MV-4-11 (cell line): ENCODE measurements around the gene JADE2.
"Not testable (repeated sequence)": the region's sequence is repeated elsewhere in the genome, so short reads cannot be mapped to it uniquely, and the experiment has no call there.

Source experiments
- DNase-seq: peaks from one replicate; lab custom pipeline; 2025; lab: John Stamatoyannopoulos, UW

The JADE2 gene

GRCh38 chr5:134524826-134525682, at the start of gene JADE2:
Gene JADE2 (plus strand): TSS chr5:134525670. CDS start chr5:134535858, 10,188 bp downstream.
- peak; percentile 64 for DNase-seq

- peak; percentile 33 for DNase-seq
Observed at GRCh38 chr5:134477462-134478245, 47.8 kb upstream of the JADE2 start.

- no peak for DNase-seq
Observed at GRCh38 chr5:134479839-134480238, 45.6 kb upstream of the JADE2 start.

- no peak for DNase-seq
Observed at GRCh38 chr5:134489227-134489944, 36.1 kb upstream of the JADE2 start.

GRCh38 chr5:134490255-134490924, 35.1 kb upstream of the JADE2 start:
- DNase-seq = no peak

GRCh38 chr5:134490925-134491271, 34.6 kb upstream of the JADE2 start:
- no peak for DNase-seq

GRCh38 chr5:134491841-134492442, 33.5 kb upstream of the JADE2 start:
- DNase-seq = no peak

GRCh38 chr5:134492568-134492967, 32.9 kb upstream of the JADE2 start:
- DNase-seq = no peak

GRCh38 chr5:134493461-134494055, 31.9 kb upstream of the JADE2 start:
- peak; percentile 59 for DNase-seq

- DNase-seq = peak; percentile 55
Observed at GRCh38 chr5:134494780-134495179, 30.7 kb upstream of the JADE2 start.

GRCh38 chr5:134499905-134500304, 25.6 kb upstream of the JADE2 start:
- DNase-seq = not testable (repeated sequence)

GRCh38 chr5:134500699-134501430, 24.6 kb upstream of the JADE2 start:
- DNase-seq = no peak

GRCh38 chr5:134502259-134502658, 23.2 kb upstream of the JADE2 start:
- no peak for DNase-seq

- DNase-seq = peak; percentile 99
Observed at GRCh38 chr5:134503088-134503936, 22.2 kb upstream of the JADE2 start.

- DNase-seq = no peak
Observed at GRCh38 chr5:134503937-134504437, 21.5 kb upstream of the JADE2 start.

- no peak for DNase-seq
Observed at GRCh38 chr5:134504629-134505300, 20.7 kb upstream of the JADE2 start.

- DNase-seq = no peak
Observed at GRCh38 chr5:134506054-134507039, 19.1 kb upstream of the JADE2 start.
